Calu3 (cell line): Measurements from ENCODE around the gene RAD51B. TPM values are rescaled to one million over a fixed set of nuclear protein-coding genes. Genes with fewer than 3 reads are reported as not detected.

Experiments
- BruUV-seq: library from RNA; stranded (reverse); fragments of 400-500 nt; replicated peaks from 2 replicates; lab custom pipeline; 2021; lab: Mats Ljungman, UMichigan
- CTCF ChIA-PET: fragments of 300-600 bp; sonication (Branson Sonifier 250); formaldehyde crosslinking; loops from one replicate; lab custom pipeline; 2022; ENCODE audit warnings: antibody characterized with exemption; lab: Charles Lee
- DNase-seq: peaks from one replicate; pipeline ENCODE4 v3.0.0; 2022
- H3K27ac Mint-ChIP-seq: one replicate; pipeline ENCODE4 v1.8.0; 2022; ENCODE audit warnings: mixed read lengths; ENCODE audit not compliant: unreplicated experiment
- H3K27me3 Mint-ChIP-seq: one replicate; pipeline ENCODE4 v1.8.0; 2022; ENCODE audit warnings: mixed read lengths; ENCODE audit not compliant: unreplicated experiment
- H3K36me3 Mint-ChIP-seq: one replicate; pipeline ENCODE4 v1.8.0; 2022; ENCODE audit warnings: mild to moderate bottlenecking, moderate library complexity, mixed read lengths; ENCODE audit not compliant: insufficient read depth, unreplicated experiment
- H3K4me1 Mint-ChIP-seq: one replicate; pipeline ENCODE4 v1.8.0; 2022; ENCODE audit warnings: mild to moderate bottlenecking, low read depth, mixed read lengths; ENCODE audit not compliant: unreplicated experiment
- H3K4me3 Mint-ChIP-seq: one replicate; pipeline ENCODE4 v1.8.0; 2022; ENCODE audit warnings: mild to moderate bottlenecking, low read depth, moderate library complexity, mixed read lengths; ENCODE audit not compliant: unreplicated experiment
- H3K9me3 Mint-ChIP-seq: one replicate; pipeline ENCODE4 v1.8.0; 2022; ENCODE audit warnings: low read depth, mixed read lengths; ENCODE audit not compliant: unreplicated experiment
- CTCF ChIP-seq: fragments of 200-600 bp; IDR thresholded peaks from one replicate; pipeline ENCODE4 v1.8.0; 2022; ENCODE audit warnings: antibody characterized with exemption; ENCODE audit not compliant: unreplicated experiment
- intact Hi-C: fragments of 100-400 bp; cut with micrococcal nuclease; formaldehyde crosslinking; loops from one replicate; pipeline ENCODE4 v1.10.0; 2022; ENCODE audit not compliant: unreplicated experiment
- total RNA-seq: library from RNA; stranded (reverse); gene quantifications from 2 replicates; pipeline ENCODE4 v1.2.3, GENCODE V29; 2022

The RAD51B gene
- total RNA-seq, 1 experiment from 2014 or later: 24.7 TPM

GRCh38 chr14:68441542-68441941, 622.0 kb downstream of the RAD51B start:
- DNase-seq: no peak
- Mint-ChIP-seq H3K4me3 (no peak overlapping the region), H3K36me3 (no peaks in the 10 kb centered on the region), H3K27ac (no peak overlapping the region), H3K9me3 (peaks cover 7% of the 10 kb centered on the region), H3K4me1 (peaks cover 25% of the 10 kb centered on the region), H3K27me3 (no peaks in the 10 kb centered on the region)
- intact Hi-C loops: no loop called here
- CTCF ChIA-PET: no interaction called here
- no TSS peak for BruUV-seq
- TF ChIP-seq CTCF: no peak

GRCh38 chr14:68442828-68443629, 623.5 kb downstream of the RAD51B start:
- no peak overlapping the region for H3K27ac Mint-ChIP-seq

GRCh38 chr14:68444449-68445168, 625.0 kb downstream of the RAD51B start:
- no peaks in the 10 kb centered on the region for H3K9me3 Mint-ChIP-seq
- intact Hi-C loops: no loop called here
- CTCF ChIA-PET: no interaction called here
- no peaks in the 10 kb centered on the region for H3K36me3 Mint-ChIP-seq
- DNase-seq: peak; percentile 22
- no peak overlapping the region for H3K27ac Mint-ChIP-seq
- H3K27me3 Mint-ChIP-seq: no peaks in the 10 kb centered on the region
- H3K4me1 Mint-ChIP-seq: peaks cover 25% of the 10 kb centered on the region
- no peak overlapping the region for H3K4me3 Mint-ChIP-seq
- BruUV-seq: no TSS peak
- TF ChIP-seq CTCF: no peak

More at GRCh38 chr14:68442828-68443629, 623.5 kb downstream of the RAD51B start:
- peaks cover under 1% of the 10 kb centered on the region for H3K9me3 Mint-ChIP-seq
- H3K4me3 Mint-ChIP-seq: no peak overlapping the region
- no peak for DNase-seq
- no peaks in the 10 kb centered on the region for H3K36me3 Mint-ChIP-seq
- no peaks in the 10 kb centered on the region for H3K27me3 Mint-ChIP-seq
- CTCF ChIA-PET: no interaction called here
- TF ChIP-seq CTCF: no peak
- BruUV-seq: no TSS peak
- H3K4me1 Mint-ChIP-seq: peaks cover 25% of the 10 kb centered on the region
- intact Hi-C loops: no loop called here

GRCh38 chr14:68446243-68447040, 626.9 kb downstream of the RAD51B start:
- Mint-ChIP-seq H3K9me3 (no peaks in the 10 kb centered on the region), H3K27me3 (no peaks in the 10 kb centered on the region), H3K4me1 (peaks cover 16% of the 10 kb centered on the region), H3K4me3 (no peak overlapping the region), H3K27ac (no peak overlapping the region), H3K36me3 (no peaks in the 10 kb centered on the region)
- intact Hi-C loops: no loop called here
- TF ChIP-seq CTCF: no peak
- no TSS peak for BruUV-seq
- DNase-seq: no peak
- CTCF ChIA-PET: no interaction called here
